Stimulated activated CD8-positive, alpha-beta memory T cell treated with anti-CD3 and anti-CD28 coated beads, Interleukin-15, amount 100 ng/mL, for 48 hours (primary cell): ENCODE measurements around the gene KCNH1.
"Not testable (repeated sequence)": the region's sequence is repeated elsewhere in the genome, so short reads cannot be mapped to it uniquely, and the experiment has no call there.

Source experiments
- DNase-seq, 2 donors: peaks; one replicate each; pipeline ENCODE4 v3.0.0-alpha.2; 2020; ENCODE audit warnings: low read depth in 2 of 2

Gene KCNH1

GRCh38 chr1:211095381-211095780 is 38.6 kb downstream of the KCNH1 start:
- no peak for DNase-seq

GRCh38 chr1:211092955-211093354 is 41.0 kb downstream of the KCNH1 start:
- DNase-seq, result no peak

DNA sequence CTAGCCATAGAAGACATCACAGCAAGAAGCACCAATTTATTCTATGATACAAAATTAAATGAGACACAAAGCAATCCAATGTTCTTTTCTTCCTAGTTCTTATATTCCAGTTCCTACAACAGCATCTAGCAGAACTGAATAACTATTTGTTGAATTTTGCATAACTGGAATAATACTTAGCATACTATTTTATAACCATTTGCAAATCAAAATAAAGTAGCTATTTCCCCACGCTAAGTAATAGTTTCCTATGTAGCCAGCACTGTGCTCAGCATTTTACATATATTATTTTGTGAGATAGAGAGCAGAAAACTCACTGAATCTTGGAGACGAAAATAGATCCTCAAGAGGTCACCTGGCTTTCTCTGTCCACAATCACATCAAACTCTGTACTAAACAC is 42.1 kb downstream of the KCNH1 start:
- no peak for DNase-seq

DNA sequence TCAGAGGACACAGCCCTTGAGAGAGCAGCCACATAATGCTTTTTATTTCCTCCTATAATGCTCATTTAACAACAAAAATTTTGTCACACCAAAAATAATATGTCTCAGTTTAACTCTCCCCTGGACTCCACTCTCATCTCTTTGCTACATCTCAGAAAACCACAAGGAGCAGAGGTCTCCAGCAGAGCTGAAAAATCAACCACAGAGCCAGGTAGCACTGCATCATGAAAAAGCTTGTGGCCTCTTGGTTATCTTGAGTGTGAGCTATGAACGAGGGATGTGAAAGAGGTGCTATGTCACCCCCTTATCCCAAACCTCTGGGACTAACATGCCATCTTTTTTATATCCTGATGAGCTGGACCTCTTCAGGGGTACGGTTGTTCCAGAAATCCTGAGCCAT is 44.4 kb downstream of the KCNH1 start:
- DNase-seq, result no peak

GRCh38 chr1:211088156-211088555 is 45.8 kb downstream of the KCNH1 start:
- DNase-seq, result no peak

- DNase-seq, result no peak
Measured at GRCh38 chr1:211082824-211083223, 51.1 kb downstream of the KCNH1 start.

- DNase-seq, result not testable (repeated sequence)
Measured at GRCh38 chr1:211081447-211081846, 52.5 kb downstream of the KCNH1 start.

DNA sequence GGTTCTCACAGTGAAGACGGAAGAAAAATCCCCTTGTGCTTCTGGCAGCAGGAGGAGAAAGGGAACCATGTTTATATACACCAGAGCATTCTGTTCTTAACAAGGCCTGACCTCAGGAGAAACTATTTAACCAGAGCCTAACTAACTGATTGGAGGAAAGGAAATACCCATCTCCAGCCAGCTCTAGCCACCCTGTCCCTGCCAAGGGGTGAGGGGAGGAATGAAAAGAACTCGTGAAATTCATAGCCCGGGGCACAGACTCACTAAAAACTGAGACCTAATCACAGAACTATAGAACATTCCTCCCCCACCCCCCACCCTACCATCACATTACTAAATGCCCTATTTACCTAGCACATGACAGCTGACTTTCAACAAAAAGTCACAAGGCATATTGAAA is 65.0 kb downstream of the KCNH1 start:
- DNase-seq, result no peak

GRCh38 chr1:211066781-211067384 is 67.1 kb downstream of the KCNH1 start:
- DNase-seq, result no peak

DNA sequence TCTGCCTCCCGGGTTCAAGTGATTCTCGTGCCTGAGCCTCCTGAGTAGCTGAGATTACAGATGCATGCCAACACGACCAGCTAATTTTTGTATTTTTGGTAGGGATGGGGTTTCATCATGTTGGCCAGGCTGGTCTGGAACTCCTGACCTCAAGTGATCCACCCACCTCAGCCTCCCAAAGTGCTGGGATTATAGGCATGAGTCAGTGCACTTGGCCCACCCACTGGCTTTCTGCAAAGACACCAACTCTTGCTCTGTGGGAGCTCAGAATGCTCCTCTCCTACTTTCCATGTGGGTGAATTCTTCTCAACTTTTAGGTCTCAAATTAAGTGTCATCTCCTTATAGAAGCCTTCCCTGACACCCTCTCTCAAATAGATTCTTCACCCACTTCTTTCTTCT is 92.1 kb downstream of the KCNH1 start:
- not testable (repeated sequence) for DNase-seq

DNA sequence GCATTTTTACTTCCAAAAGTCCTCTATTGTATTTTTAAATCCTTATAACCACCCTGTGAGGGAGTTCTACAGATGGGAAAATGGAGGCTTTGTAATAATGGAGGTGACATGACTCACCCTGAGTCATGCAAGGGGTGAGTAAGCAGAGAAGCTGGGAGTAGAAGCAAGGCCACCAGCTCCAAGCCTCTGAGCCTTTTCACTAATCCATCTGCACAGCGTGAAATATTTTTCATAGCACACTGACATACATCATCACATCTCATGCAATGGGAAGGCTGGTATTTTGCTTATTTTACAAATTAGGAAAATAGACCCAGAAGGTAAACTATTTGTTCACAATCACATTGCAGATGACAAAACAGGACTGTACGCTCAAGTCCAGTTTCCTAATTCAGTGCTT is 96.9 kb downstream of the KCNH1 start:
- no peak for DNase-seq

DNA sequence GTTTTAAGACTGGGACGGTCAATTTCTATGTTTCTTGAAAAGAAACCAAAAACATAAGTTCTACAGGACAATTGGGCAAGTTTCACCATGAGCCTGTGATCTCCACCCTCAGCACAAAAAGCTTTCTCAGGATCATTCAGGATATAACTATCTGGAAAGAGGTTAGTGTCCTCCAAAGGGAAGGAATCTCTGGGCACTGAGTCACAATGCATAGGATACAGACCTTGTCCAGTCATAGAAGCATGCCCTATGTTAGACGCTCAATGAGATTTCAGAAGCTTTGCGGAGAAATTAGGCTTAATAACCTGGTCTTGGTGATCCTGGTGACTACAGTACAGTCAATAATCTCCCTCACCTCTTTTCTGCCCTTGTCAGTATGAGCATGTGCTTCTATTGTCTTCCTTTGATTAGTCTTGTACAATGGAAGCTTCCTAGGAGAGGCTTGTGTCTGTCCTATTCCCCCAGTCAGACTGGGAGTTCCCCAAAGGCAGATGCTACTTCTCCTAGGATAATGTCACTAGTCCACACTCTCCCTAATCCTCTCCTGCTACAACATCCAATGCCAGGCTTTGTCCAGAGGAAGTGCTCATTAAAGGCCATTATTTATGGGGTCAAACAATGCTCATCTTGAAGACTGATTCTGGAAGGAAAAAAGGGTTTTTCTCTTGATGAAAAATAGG is 97.4 kb downstream of the KCNH1 start:
- no peak for DNase-seq

DNA sequence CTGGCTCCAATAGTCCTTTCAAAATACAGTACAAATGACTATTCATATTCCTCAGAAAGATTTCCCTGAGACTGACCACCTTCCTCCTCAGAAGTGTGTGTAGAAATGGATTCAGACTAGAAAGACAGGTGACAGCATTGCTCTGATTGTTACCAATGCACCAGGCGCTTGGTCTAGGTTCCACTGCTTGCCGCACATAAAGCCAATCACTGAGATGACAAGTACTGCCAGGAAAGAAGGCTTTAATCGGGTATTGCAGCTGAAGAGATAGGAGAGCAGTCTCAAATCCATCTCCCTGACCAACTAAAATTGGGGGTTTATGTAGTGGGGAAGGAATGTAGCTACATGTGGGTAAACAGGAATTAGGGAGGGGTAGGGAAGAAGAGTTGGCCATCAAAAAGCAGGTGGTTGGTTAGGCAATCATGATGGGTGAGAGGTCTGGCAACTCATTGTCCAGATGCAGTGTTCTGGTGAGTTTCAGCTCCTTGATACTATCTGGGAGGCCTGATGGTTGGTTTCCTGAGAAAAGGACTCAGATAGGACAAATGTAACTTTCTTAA is 98.0 kb downstream of the KCNH1 start:
- no peak for DNase-seq

- DNase-seq, result no peak
Measured at GRCh38 chr1:211033921-211034525, 99.9 kb downstream of the KCNH1 start.

DNA sequence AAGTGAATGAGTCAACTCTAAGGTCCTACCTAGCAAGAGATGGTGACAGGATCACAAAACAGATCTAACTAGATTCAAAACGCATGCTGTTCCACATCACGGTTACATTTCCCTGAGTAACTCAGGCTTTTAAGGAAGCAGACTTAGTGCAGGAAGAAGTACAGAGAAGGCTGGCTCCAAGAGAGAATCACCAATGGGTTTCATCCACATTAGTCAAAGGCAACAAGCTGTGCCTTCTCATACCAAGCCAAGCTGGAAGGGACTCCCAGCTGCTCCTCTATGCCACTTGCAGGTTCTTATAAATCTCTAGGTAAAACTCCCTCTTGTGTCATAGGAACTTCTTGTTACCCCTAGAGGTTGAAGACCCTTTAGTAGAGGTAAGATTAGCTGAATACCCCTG is 109.0 kb downstream of the KCNH1 start:
- no peak for DNase-seq

GRCh38 chr1:211019266-211019665 is 114.7 kb downstream of the KCNH1 start:
- DNase-seq, result no peak

GRCh38 chr1:211018690-211019089 is 115.3 kb downstream of the KCNH1 start:
- DNase-seq, result no peak

GRCh38 chr1:211017075-211017718 is 116.8 kb downstream of the KCNH1 start:
- DNase-seq, result no peak

DNA sequence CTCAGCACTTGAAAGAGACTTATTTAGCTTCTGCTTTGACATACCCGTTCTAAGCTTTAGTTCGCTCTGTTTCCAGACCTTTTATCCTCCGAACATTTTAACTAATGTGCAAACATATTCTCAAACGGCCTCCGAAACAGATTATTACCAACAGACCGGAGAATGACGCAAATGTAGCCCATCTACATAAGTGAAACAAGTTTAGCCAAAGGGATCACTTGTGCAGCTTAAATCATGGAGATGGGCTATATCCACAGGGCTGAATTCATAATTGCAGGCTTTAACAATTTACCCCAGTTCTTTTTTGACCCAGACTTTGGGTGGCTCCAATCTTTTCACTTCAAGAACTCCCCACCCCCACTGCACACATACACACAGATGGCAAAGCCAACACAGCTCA is 119.7 kb downstream of the KCNH1 start:
- DNase-seq, result no peak

- DNase-seq, result no peak
Measured at GRCh38 chr1:211013346-211014240, 120.4 kb downstream of the KCNH1 start.

- not testable (repeated sequence) for DNase-seq
Measured at GRCh38 chr1:211011128-211011527, 122.8 kb downstream of the KCNH1 start.

- DNase-seq, result no peak
Measured at GRCh38 chr1:211009944-211010343, 124.0 kb downstream of the KCNH1 start.
